Thoracic aorta (tissue), 2 donors: ENCODE measurements around the gene RHEB. TPM values are rescaled to one million over a fixed set of nuclear protein-coding genes. Genes with fewer than 3 reads are reported as not detected.

Source experiments
- ATAC-seq: fragments of 150-250 bp; one replicate; pipeline ENCODE4 v1.8.0; 2017; ENCODE audit warnings: low read depth; ENCODE audit not compliant: insufficient number of reproducible peaks, low FRiP score
- DNase-seq: peaks from one replicate; pipeline ENCODE4 v3.0.0-alpha.2; 2020; ENCODE audit warnings: low spot score
- H3K27ac ChIP-seq, 2 donors: fragments of 200-600 bp; sonication (generic); 1 replicate in 1 of 2; 2 replicates in 1 of 2; pipeline ENCODE4 v1.5.1; 2016; ENCODE audit warnings: mild to moderate bottlenecking in 2 of 2, moderate library complexity in 2 of 2
- H3K27me3 ChIP-seq: fragments of 200-600 bp; sonication (generic); replicated peaks from 2 replicates; pipeline ENCODE4 v1.6.0; 2016; ENCODE audit warnings: mild to moderate bottlenecking; ENCODE audit not compliant: insufficient read depth
- H3K36me3 ChIP-seq: fragments of 200-600 bp; sonication (generic); one replicate; pipeline ENCODE4 v1.5.1; 2016
- H3K4me1 ChIP-seq, 2 donors: fragments of 200-600 bp; sonication (generic); 1 replicate in 1 of 2; 2 replicates in 1 of 2; pipeline versions ENCODE4 v1.5.1 to v1.6.0; 2016; ENCODE audit warnings: low read depth in 2 of 2, mild to moderate bottlenecking in 1 of 2; ENCODE audit not compliant: control insufficient read depth in 1 of 2
- H3K4me3 ChIP-seq: fragments of 200-600 bp; sonication (generic); 2 replicates; pipeline ENCODE4 v1.5.1; 2016; ENCODE audit warnings: mild to moderate bottlenecking
- H3K9me3 ChIP-seq: fragments of 200-600 bp; sonication (generic); 2 replicates; pipeline ENCODE4 v1.5.1; 2016
- CTCF ChIP-seq: fragments of 200-600 bp; sonication (generic); IDR thresholded peaks from one replicate; pipeline ENCODE4 v1.5.1; 2019; ENCODE audit warnings: antibody characterized with exemption
- total RNA-seq, 2 donors: library from RNA; depleted of rRNA; stranded (reverse); fragments of >200 nt; gene quantifications; one replicate each; pipeline versions ENCODE4 v1.1.0 to v1.2.3, GENCODE V29; 2016

RHEB gene
- total RNA-seq, 2 donors from 2014 or later = 88.9 to 102 TPM

DNA sequence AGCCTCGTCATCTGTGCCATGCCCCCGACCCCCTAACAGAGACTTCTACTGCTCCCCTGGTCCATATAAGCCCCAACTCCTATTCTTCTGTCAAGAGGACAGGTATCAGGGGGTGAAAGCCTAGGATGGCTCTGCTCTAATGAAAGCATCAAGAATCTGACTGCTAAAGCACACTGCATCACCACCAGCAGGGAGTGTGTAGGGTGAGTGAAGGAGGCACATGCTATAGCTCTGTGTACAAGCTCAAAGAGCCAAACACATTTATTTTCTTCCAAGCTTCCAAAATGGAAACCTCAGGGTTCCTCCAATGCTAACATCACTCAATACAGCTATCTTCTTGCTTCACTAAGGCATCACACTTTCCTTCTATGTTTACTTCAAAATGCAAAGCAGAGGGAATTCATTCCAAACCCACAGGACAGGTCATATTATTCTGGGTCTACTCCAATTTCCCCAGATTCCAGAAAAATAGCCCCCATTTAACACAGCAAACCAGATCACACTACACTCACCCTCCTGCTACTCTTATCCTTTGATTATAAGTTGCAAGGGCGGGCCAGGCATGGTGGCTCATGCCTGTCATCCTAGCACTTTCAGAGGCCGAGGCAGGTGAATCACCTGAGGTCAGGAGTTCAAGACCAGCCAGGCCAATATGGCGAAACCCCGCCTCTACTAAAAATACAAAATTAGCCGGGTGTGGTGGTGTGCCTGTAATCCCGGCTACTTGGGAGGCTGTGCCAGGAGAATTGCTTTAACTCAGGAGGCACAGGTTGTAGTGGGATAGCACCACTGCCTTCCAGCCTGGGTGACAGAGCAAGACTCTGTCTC lies 36.6 kb downstream of the RHEB start:
- Histone ChIP-seq H3K4me3 (no peak overlapping the region), H3K27me3 (no peaks in the 10 kb centered on the region), H3K9me3 (no peaks in the 10 kb centered on the region), H3K36me3 (peaks cover 16% of the 10 kb centered on the region), H3K4me1 (peaks cover 13 to 39% of the 10 kb centered on the region in 2 donors), H3K27ac (no peak overlapping the region)
- no peak for TF ChIP-seq CTCF
- DNase-seq = no peak
- no peak for ATAC-seq

GRCh38 chr7:151481650-151482505 lies 37.8 kb downstream of the RHEB start:
- peaks cover 10% of the 10 kb centered on the region for H3K36me3 ChIP-seq
- no peaks in the 10 kb centered on the region for H3K27me3 ChIP-seq
- no peak for TF ChIP-seq CTCF
- ATAC-seq (no peak), DNase-seq (no peak)
- H3K4me3 ChIP-seq = no peak overlapping the region
- H3K9me3 ChIP-seq = no peaks in the 10 kb centered on the region
- H3K27ac ChIP-seq = no peak overlapping the region
- peaks cover 13 to 32% of the 10 kb centered on the region in 2 donors for H3K4me1 ChIP-seq

- DNase-seq (no peak), ATAC-seq (no peak)
- Histone ChIP-seq H3K4me1 (no peaks in the 10 kb centered on the region), H3K9me3 (no peaks in the 10 kb centered on the region), H3K27ac (no peak overlapping the region), H3K4me3 (no peak overlapping the region), H3K27me3 (no peaks in the 10 kb centered on the region), H3K36me3 (peaks cover 7% of the 10 kb centered on the region)
- TF ChIP-seq CTCF = no peak
These were observed 41.8 kb downstream of the RHEB start for GRCh38 chr7:151477867-151478266.

GRCh38 chr7:151472644-151473380 lies 46.9 kb downstream of the RHEB start:
- H3K27ac ChIP-seq = no peak overlapping the region
- no peaks in the 10 kb centered on the region for H3K27me3 ChIP-seq
- H3K4me1 ChIP-seq = no peaks in the 10 kb centered on the region
- TF ChIP-seq CTCF = no peak
- ATAC-seq = no peak
- H3K4me3 ChIP-seq = no peak overlapping the region
- no peak for DNase-seq
- no peaks in the 10 kb centered on the region for H3K9me3 ChIP-seq
- H3K36me3 ChIP-seq = peaks cover 42% of the 10 kb centered on the region

- TF ChIP-seq CTCF = no peak
- Histone ChIP-seq H3K27ac (no peak overlapping the region), H3K9me3 (no peaks in the 10 kb centered on the region), H3K27me3 (no peaks in the 10 kb centered on the region), H3K4me1 (no peaks in the 10 kb centered on the region), H3K36me3 (peaks cover 57% of the 10 kb centered on the region), H3K4me3 (no peak overlapping the region)
- ATAC-seq = no peak
- DNase-seq = no peak
These were observed 49.0 kb downstream of the RHEB start for GRCh38 chr7:151470711-151471110.
